Endodermal cell (in vitro differentiated cells): Measurements from ENCODE around the gene CFAP20. TPM values are rescaled to one million over a fixed set of nuclear protein-coding genes. Genes with fewer than 3 reads are reported as not detected.

Source experiments
- DNase-seq: peaks from one replicate; pipeline ENCODE4 v3.0.0-alpha.2; 2017
- H3K27ac ChIP-seq: 2 replicates; pipeline ENCODE4 v1.5.1; 2013; ENCODE audit warnings: mild to moderate bottlenecking, low read depth, low read length, moderate library complexity
- H3K27me3 ChIP-seq: 2 replicates; pipeline ENCODE4 v1.6.1; 2013; ENCODE audit warnings: mild to moderate bottlenecking, low read length, moderate library complexity; ENCODE audit not compliant: insufficient read depth, control insufficient read depth, poor library complexity, severe bottlenecking
- H3K36me3 ChIP-seq: 2 replicates; pipeline ENCODE4 v1.7.0; 2013; ENCODE audit warnings: mild to moderate bottlenecking, low read length, moderate library complexity; ENCODE audit not compliant: control insufficient read depth, insufficient read depth
- H3K4me1 ChIP-seq: one replicate; pipeline ENCODE4 v1.7.0; 2013; ENCODE audit warnings: low read length; ENCODE audit not compliant: control insufficient read depth, insufficient read depth
- H3K4me3 ChIP-seq: 2 replicates; pipeline ENCODE4 v1.5.1; 2013; ENCODE audit warnings: mild to moderate bottlenecking, low read length, moderate library complexity
- H3K9ac ChIP-seq: 2 replicates; pipeline ENCODE4 v1.6.1; 2013; ENCODE audit warnings: mild to moderate bottlenecking, low read length, moderate library complexity; ENCODE audit not compliant: poor library complexity, severe bottlenecking; ENCODE audit errors: extremely low read depth
- H3K9me3 ChIP-seq: 2 replicates; pipeline ENCODE4 v1.6.1; 2013; ENCODE audit warnings: mild to moderate bottlenecking, low read length, moderate library complexity; ENCODE audit not compliant: control insufficient read depth
- H3K27ac Mint-ChIP-seq: 2 replicates; pipeline ENCODE4 v1.8.0; 2020; ENCODE audit warnings: mixed read lengths
- H3K27me3 Mint-ChIP-seq: 2 replicates; pipeline ENCODE4 v1.8.0; 2021; ENCODE audit warnings: mild to moderate bottlenecking, mixed read lengths; ENCODE audit not compliant: insufficient read depth
- H3K36me3 Mint-ChIP-seq: 2 replicates; pipeline ENCODE4 v1.8.0; 2020; ENCODE audit warnings: low read depth, mixed read lengths
- H3K4me1 Mint-ChIP-seq: 2 replicates; pipeline ENCODE4 v1.8.0; 2020; ENCODE audit warnings: mixed read lengths
- H3K4me3 Mint-ChIP-seq: 2 replicates; pipeline ENCODE4 v1.8.0; 2020; ENCODE audit warnings: mild to moderate bottlenecking, moderate library complexity, mixed read lengths
- H3K9me3 Mint-ChIP-seq: 2 replicates; pipeline ENCODE4 v1.8.0; 2020; ENCODE audit warnings: mild to moderate bottlenecking, mixed read lengths
- CTCF ChIP-seq: fragments of 200-600 bp; sonication (generic); conservative IDR thresholded peaks from 2 replicates; pipeline ENCODE4 v1.5.0; 2021; ENCODE audit warnings: antibody characterized with exemption, mild to moderate bottlenecking
- WGBS, 2 experiments: methylation state at CpG; one replicate each; pipeline versions ENCODE4 v1.1.5 to v1.1.7; 2013; ENCODE audit warnings: missing lambda C conversion rate in 2 of 2, mixed read lengths in 1 of 2; ENCODE audit not compliant: insufficient coverage in 1 of 2, insufficient read length in 1 of 2; 5-methylcytosine and 5-hydroxymethylcytosine counted together
- total RNA-seq, 2 donors: library from RNA; stranded (reverse); fragmentation: NEBNext Ultra II Directional in 1 of 2; extraction: Animal tissue kit (Norgen Biotek cat#: 25700) in 1 of 2; gene quantifications; 2 replicates in 1 of 2; 3 replicates in 1 of 2; pipeline ENCODE4 v1.2.1, GENCODE V29; 2021

Gene CFAP20
- total RNA-seq, 2 donors from 2014 or later, result 55.2 to 57.2 TPM

DNA sequence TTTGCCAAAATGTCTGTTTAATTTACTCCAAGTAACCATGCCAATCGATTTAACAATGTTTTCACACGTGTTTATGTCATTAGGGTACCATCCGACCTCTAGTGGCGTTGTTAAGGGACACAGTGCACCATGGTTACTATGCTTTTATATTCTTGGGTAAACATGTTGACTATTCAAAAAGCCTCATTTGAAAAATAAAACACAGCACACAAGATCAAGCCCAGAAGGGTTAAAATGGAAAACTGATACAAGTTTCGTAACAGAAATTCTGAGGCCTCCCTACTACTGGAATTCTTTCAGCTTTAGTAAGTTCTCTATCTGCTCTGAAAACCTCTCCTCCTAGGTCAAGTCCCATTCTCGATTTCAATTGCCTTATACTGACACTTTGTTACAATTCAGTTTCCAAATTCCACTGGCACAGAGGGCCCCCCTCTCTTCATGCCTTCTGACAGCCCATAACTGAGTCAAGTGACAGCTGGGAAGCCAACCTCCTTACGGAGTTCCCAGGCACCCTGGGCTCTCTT lies 2.1 kb downstream of the CFAP20 start:
- Mint-ChIP-seq H3K36me3 (no peaks in the 10 kb centered on the region), H3K9me3 (peaks cover 5% of the 10 kb centered on the region), H3K4me3 (peak overlapping the region; percentile 88), H3K27ac (no peak overlapping the region), H3K4me1 (peaks cover 34% of the 10 kb centered on the region), H3K27me3 (no peaks in the 10 kb centered on the region)
- H3K4me1 ChIP-seq, result peaks cover 12% of the 10 kb centered on the region
- H3K9ac ChIP-seq, result peak overlapping the region; percentile 18
- 55 to 63% methylated on average over 5 to 7 of the region's 7 CpGs for WGBS, 2 experiments
- no peak for DNase-seq
- H3K9me3 ChIP-seq, result no peaks in the 10 kb centered on the region
- H3K4me3 ChIP-seq, result peak overlapping the region; percentile 99
- H3K27ac ChIP-seq, result peak overlapping the region; percentile 14
- H3K27me3 ChIP-seq, result no peaks in the 10 kb centered on the region
- peak; percentile 59 for TF ChIP-seq CTCF
- peaks cover 4% of the 10 kb centered on the region for H3K36me3 ChIP-seq

- no peaks in the 10 kb centered on the region for H3K9me3 ChIP-seq
- no peaks in the 10 kb centered on the region for H3K27me3 Mint-ChIP-seq
- no peak for DNase-seq
- WGBS, 2 experiments, result 68 to 78% methylated on average over 2 to 4 of the region's 4 CpGs
- H3K9me3 Mint-ChIP-seq, result peaks cover 5% of the 10 kb centered on the region
- peaks cover 4% of the 10 kb centered on the region for H3K36me3 ChIP-seq
- no peak overlapping the region for H3K27ac ChIP-seq
- H3K36me3 Mint-ChIP-seq, result no peaks in the 10 kb centered on the region
- H3K4me3 Mint-ChIP-seq, result no peak overlapping the region
- peaks cover 40% of the 10 kb centered on the region for H3K4me1 Mint-ChIP-seq
- peaks cover 14% of the 10 kb centered on the region for H3K4me1 ChIP-seq
- TF ChIP-seq CTCF, result no peak
- H3K27ac Mint-ChIP-seq, result no peak overlapping the region
- no peak overlapping the region for H3K9ac ChIP-seq
- H3K27me3 ChIP-seq, result no peaks in the 10 kb centered on the region
- peak overlapping the region; percentile 99 for H3K4me3 ChIP-seq
Measured at GRCh38 chr16:58126451-58126961, 2.7 kb downstream of the CFAP20 start.

GRCh38 chr16:58125781-58126335 lies 3.3 kb downstream of the CFAP20 start:
- no peaks in the 10 kb centered on the region for H3K27me3 Mint-ChIP-seq
- no peak overlapping the region for H3K4me3 ChIP-seq
- H3K4me1 Mint-ChIP-seq, result peaks cover 45% of the 10 kb centered on the region
- no peak overlapping the region for H3K27ac Mint-ChIP-seq
- no peak overlapping the region for H3K4me3 Mint-ChIP-seq
- DNase-seq, result no peak
- no peaks in the 10 kb centered on the region for H3K27me3 ChIP-seq
- no peak for TF ChIP-seq CTCF
- H3K36me3 ChIP-seq, result peaks cover 4% of the 10 kb centered on the region
- peaks cover 5% of the 10 kb centered on the region for H3K9me3 Mint-ChIP-seq
- H3K36me3 Mint-ChIP-seq, result no peaks in the 10 kb centered on the region
- 92% methylated on average over 8 to 10 of the region's 10 CpGs for WGBS, 2 experiments
- no peak overlapping the region for H3K27ac ChIP-seq
- peaks cover 14% of the 10 kb centered on the region for H3K4me1 ChIP-seq
- no peaks in the 10 kb centered on the region for H3K9me3 ChIP-seq
- H3K9ac ChIP-seq, result no peak overlapping the region
